Measurements from ENCODE around the gene ZBTB20. TPM values are rescaled to one million over a fixed set of nuclear protein-coding genes. Genes with fewer than 3 reads are reported as not detected.

ZBTB20 gene
- total and polyA plus RNA-seq, 4 donors: 0.88 to 83.2 (median 20.4) TPM

DNA sequence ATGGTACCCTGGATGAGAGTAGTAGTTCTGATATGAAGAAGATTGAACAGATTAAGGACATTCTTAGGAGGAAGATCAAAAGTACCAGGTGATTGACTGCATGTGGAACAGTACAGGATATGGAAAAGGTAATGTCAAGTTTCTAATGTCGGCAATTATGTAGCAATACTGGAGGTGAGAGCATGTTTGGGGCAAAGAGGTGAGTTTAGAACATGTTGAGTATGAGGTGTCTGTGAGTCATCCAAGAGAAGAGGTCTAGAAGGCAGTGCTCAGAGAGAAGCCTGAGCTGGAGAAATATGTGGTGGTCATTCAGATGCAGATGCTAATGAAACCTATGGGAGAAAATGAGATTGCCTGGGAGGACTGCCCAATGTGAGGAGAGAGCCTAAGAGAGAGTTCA is 305.6 kb downstream of the ZBTB20 start:
- no peak overlapping the region for H3K4me3 ChIP-seq (ENCODE audit: low read depth in 1 of 3, low read length in 3 of 3)
- TF ChIP-seq YY1 (IDR thresholded peaks at IDR 0.05): no peak
- TF ChIP-seq HNF4A (conservative IDR thresholded peaks at IDR 0.05): no peak
- no peak for TF ChIP-seq RAD21 (IDR thresholded peaks at IDR 0.05)
- TF ChIP-seq TAF1 (conservative IDR thresholded peaks at IDR 0.05): no peak
- no peak for TF ChIP-seq ZBTB33 (IDR thresholded peaks at IDR 0.05)
- no peak for TF ChIP-seq ATF3 (IDR thresholded peaks at IDR 0.05)
- TF ChIP-seq FOXA1 (IDR thresholded peaks at IDR 0.05): no peak
- no peak for TF ChIP-seq EGR1 (IDR thresholded peaks at IDR 0.05; ENCODE audit: low read depth in 2 of 2)
- no peak for TF ChIP-seq RXRA (IDR thresholded peaks at IDR 0.05)
- no peak for TF ChIP-seq SP1 (IDR thresholded peaks at IDR 0.05)
- peaks cover 0 to 7% (median 6%) of the 10 kb centered on the region in 4 donors for H3K4me1 ChIP-seq (ENCODE audit: control insufficient read depth in 4 of 4, insufficient read depth in 4 of 4, low read length in 3 of 4)
- no peaks in the 10 kb centered on the region for H3K36me3 ChIP-seq (ENCODE audit: control insufficient read depth in 4 of 4, insufficient read depth in 3 of 4, low read depth in 1 of 4, low read length in 3 of 4)
- no peak overlapping the region for H3K27ac ChIP-seq (ENCODE audit: low read depth in 1 of 2, low read length in 2 of 2)
- WGBS: 96% methylated on average over 1 of the region's 1 CpG
- DNase-seq (ENCODE audit: low spot score): no peak
- no peaks in the 10 kb centered on the region for H3K27me3 ChIP-seq (ENCODE audit: control insufficient read depth in 4 of 4, insufficient read depth in 4 of 4, low read length in 3 of 4)
- no peaks in the 10 kb centered on the region for H3K9me3 ChIP-seq (ENCODE audit: control insufficient read depth in 4 of 4, low read length in 3 of 4)
- no peak overlapping the region for H3K9ac ChIP-seq (ENCODE audit: low read depth in 1 of 2, low read length in 2 of 2)

DNA sequence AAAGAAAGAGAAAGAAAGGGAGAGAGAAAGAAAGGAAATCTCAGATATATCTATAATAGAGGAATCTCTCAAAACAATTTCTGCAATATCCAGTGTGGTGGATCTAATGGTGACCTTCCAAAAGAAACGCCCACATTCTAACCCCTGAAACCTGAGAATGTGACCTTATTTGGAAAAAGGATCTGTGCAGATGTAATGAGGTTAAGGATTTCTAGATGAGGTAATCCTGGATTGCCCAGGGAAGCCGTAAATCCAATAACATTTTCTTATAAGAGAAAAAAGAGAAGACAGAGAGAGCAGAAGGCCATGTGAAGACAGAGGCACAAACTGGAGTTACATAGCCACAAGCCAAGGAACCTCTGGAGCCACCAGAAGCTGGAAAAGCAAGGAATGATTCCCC is 307.6 kb downstream of the ZBTB20 start:
- no peak for DNase-seq (ENCODE audit: low spot score)
- no peak overlapping the region for H3K9ac ChIP-seq (ENCODE audit: low read depth in 1 of 2, low read length in 2 of 2)
- TF ChIP-seq YY1 (IDR thresholded peaks at IDR 0.05) (no peak), ATF3 (IDR thresholded peaks at IDR 0.05) (no peak), HNF4A (conservative IDR thresholded peaks at IDR 0.05) (no peak), JUND (IDR thresholded peaks at IDR 0.05) (no peak), RXRA (IDR thresholded peaks at IDR 0.05) (no peak), EGR1 (IDR thresholded peaks at IDR 0.05; ENCODE audit: low read depth in 2 of 2) (no peak), FOXA1 (IDR thresholded peaks at IDR 0.05) (no peak), CTCF (IDR thresholded peaks at IDR 0.05; ENCODE audit: low read depth, low read length, missing input control) (no peak), TAF1 (conservative IDR thresholded peaks at IDR 0.05) (no peak), RAD21 (IDR thresholded peaks at IDR 0.05) (no peak), FOXA2 (IDR thresholded peaks at IDR 0.05) (no peak), GABPA (IDR thresholded peaks at IDR 0.05 in 1 of 2, conservative IDR thresholded peaks at IDR 0.05 in 1 of 2) (no peak)
- no peaks in the 10 kb centered on the region for H3K9me3 ChIP-seq (ENCODE audit: control insufficient read depth in 4 of 4, low read length in 3 of 4)
- 84% methylated on average over 2 of the region's 2 CpGs for WGBS
- no peaks in the 10 kb centered on the region for H3K36me3 ChIP-seq (ENCODE audit: control insufficient read depth in 4 of 4, insufficient read depth in 3 of 4, low read depth in 1 of 4, low read length in 3 of 4)
- no peak overlapping the region for H3K27ac ChIP-seq (ENCODE audit: low read depth in 1 of 2, low read length in 2 of 2)
- no peaks in the 10 kb centered on the region for H3K27me3 ChIP-seq (ENCODE audit: control insufficient read depth in 4 of 4, insufficient read depth in 4 of 4, low read length in 3 of 4)
- peaks cover 0 to 2% (median under 1%) of the 10 kb centered on the region in 4 donors for H3K4me1 ChIP-seq (ENCODE audit: control insufficient read depth in 4 of 4, insufficient read depth in 4 of 4, low read length in 3 of 4)
- H3K4me3 ChIP-seq (ENCODE audit: low read depth in 1 of 3, low read length in 3 of 3): no peak overlapping the region

- H3K9me3 ChIP-seq (ENCODE audit: control insufficient read depth in 4 of 4, low read length in 3 of 4): no peaks in the 10 kb centered on the region
- no peak for DNase-seq (ENCODE audit: low spot score)
- no peak for TF ChIP-seq NR2F2 (IDR thresholded peaks at IDR 0.05)
- no peak for TF ChIP-seq CTCF (IDR thresholded peaks at IDR 0.05; ENCODE audit: low read depth, low read length, missing input control)
- no peak for TF ChIP-seq HNF4A (conservative IDR thresholded peaks at IDR 0.05)
- TF ChIP-seq RXRA (IDR thresholded peaks at IDR 0.05): no peak
- TF ChIP-seq FOXA1 (IDR thresholded peaks at IDR 0.05): no peak
- no peak for TF ChIP-seq RAD21 (IDR thresholded peaks at IDR 0.05)
- TF ChIP-seq YY1 (IDR thresholded peaks at IDR 0.05): no peak
- TF ChIP-seq, protein P1, sequence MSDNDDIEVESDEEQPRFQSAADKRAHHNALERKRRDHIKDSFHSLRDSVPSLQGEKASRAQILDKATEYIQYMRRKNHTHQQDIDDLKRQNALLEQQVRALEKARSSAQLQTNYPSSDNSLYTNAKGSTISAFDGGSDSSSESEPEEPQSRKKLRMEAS (IDR thresholded peaks at IDR 0.05): no peak
- no peak for TF ChIP-seq EGR1 (IDR thresholded peaks at IDR 0.05; ENCODE audit: low read depth in 2 of 2)
- TF ChIP-seq TAF1 (conservative IDR thresholded peaks at IDR 0.05): no peak
- no peak for TF ChIP-seq GABPA (IDR thresholded peaks at IDR 0.05 in 1 of 2, conservative IDR thresholded peaks at IDR 0.05 in 1 of 2)
- TF ChIP-seq HNF4G (IDR thresholded peaks at IDR 0.05): no peak
- TF ChIP-seq SP1 (IDR thresholded peaks at IDR 0.05): no peak
- no peak for TF ChIP-seq FOXA2 (IDR thresholded peaks at IDR 0.05)
- no peak for TF ChIP-seq JUND (IDR thresholded peaks at IDR 0.05)
- no peaks in the 10 kb centered on the region for H3K36me3 ChIP-seq (ENCODE audit: control insufficient read depth in 4 of 4, insufficient read depth in 3 of 4, low read depth in 1 of 4, low read length in 3 of 4)
- peaks cover 0 to 2% (median 0%) of the 10 kb centered on the region in 4 donors for H3K4me1 ChIP-seq (ENCODE audit: control insufficient read depth in 4 of 4, insufficient read depth in 4 of 4, low read length in 3 of 4)
- H3K9ac ChIP-seq (ENCODE audit: low read depth in 1 of 2, low read length in 2 of 2): no peak overlapping the region
- WGBS: 73% methylated on average over 2 of the region's 2 CpGs
- no peaks in the 10 kb centered on the region for H3K27me3 ChIP-seq (ENCODE audit: control insufficient read depth in 4 of 4, insufficient read depth in 4 of 4, low read length in 3 of 4)
- no peak overlapping the region for H3K27ac ChIP-seq (ENCODE audit: low read depth in 1 of 2, low read length in 2 of 2)
- H3K4me3 ChIP-seq (ENCODE audit: low read depth in 1 of 3, low read length in 3 of 3): no peak overlapping the region
Observed at GRCh38 chr3:114838025-114838424, 309.1 kb downstream of the ZBTB20 start.

Data from liver (tissue), 9 donors.